ENCODE results near the gene NOP10.

DNA sequence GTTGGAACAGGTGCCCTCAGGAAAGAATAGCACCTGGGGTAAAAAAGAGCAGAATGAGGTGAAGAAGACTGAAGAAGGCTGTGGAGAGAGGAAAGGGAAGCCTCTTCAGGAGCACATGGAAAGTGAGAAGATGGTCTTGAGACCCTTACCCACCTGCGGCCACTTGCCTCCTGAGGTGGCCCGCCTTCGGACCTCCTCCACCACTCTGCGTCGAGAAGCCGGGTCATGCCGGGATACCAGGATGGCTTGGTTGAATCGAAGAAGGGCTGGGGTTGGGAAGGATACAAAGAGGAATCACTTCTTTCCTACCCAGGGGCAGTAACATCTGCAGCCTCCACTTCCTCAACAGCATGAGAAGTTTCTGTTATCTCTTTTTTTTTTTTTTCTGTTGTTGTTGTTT, 21.1 kb upstream of the NOP10 start:
- no peak for TF ChIP-seq FOXM1 (IDR thresholded peaks at IDR 0.05; ENCODE audit: low read depth)
- TF ChIP-seq JUND (IDR thresholded peaks at IDR 0.05): no peak
- TF ChIP-seq EZH2phosphoT487 (IDR thresholded peaks at IDR 0.05; ENCODE audit: borderline replicate concordance, low read depth): no peak
- TF ChIP-seq, protein P1, sequence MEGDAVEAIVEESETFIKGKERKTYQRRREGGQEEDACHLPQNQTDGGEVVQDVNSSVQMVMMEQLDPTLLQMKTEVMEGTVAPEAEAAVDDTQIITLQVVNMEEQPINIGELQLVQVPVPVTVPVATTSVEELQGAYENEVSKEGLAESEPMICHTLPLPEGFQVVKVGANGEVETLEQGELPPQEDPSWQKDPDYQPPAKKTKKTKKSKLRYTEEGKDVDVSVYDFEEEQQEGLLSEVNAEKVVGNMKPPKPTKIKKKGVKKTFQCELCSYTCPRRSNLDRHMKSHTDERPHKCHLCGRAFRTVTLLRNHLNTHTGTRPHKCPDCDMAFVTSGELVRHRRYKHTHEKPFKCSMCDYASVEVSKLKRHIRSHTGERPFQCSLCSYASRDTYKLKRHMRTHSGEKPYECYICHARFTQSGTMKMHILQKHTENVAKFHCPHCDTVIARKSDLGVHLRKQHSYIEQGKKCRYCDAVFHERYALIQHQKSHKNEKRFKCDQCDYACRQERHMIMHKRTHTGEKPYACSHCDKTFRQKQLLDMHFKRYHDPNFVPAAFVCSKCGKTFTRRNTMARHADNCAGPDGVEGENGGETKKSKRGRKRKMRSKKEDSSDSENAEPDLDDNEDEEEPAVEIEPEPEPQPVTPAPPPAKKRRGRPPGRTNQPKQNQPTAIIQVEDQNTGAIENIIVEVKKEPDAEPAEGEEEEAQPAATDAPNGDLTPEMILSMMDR (IDR thresholded peaks at IDR 0.05): no peak
- TF ChIP-seq EP300 (IDR thresholded peaks at IDR 0.05; ENCODE audit: borderline replicate concordance in 1 of 2, low read depth in 1 of 2, low read length in 1 of 2): no peak
- TF ChIP-seq TEAD4 (IDR thresholded peaks at IDR 0.05; ENCODE audit: borderline replicate concordance, insufficient read depth): no peak
- no peak for TF ChIP-seq TAF1 (IDR thresholded peaks at IDR 0.05; ENCODE audit: borderline replicate concordance, low read depth, low read length)
- TF ChIP-seq, protein P2, sequence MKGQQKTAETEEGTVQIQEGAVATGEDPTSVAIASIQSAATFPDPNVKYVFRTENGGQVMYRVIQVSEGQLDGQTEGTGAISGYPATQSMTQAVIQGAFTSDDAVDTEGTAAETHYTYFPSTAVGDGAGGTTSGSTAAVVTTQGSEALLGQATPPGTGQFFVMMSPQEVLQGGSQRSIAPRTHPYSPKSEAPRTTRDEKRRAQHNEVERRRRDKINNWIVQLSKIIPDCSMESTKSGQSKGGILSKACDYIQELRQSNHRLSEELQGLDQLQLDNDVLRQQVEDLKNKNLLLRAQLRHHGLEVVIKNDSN (IDR thresholded peaks at IDR 0.05; ENCODE audit: borderline replicate concordance, low read depth): no peak
- no peak for TF ChIP-seq RAD21 (IDR thresholded peaks at IDR 0.05; ENCODE audit: low read length)
